MCF 10A (cell line): ENCODE measurements around the gene ARMH3. TPM values are rescaled to one million over a fixed set of nuclear protein-coding genes. Genes with fewer than 3 reads are reported as not detected.

Experiments used
- BruUV-seq: library from RNA; stranded (reverse); fragments of 400-500 nt; replicated peaks from 2 replicates; lab custom pipeline; 2021; lab: Mats Ljungman, UMichigan
- CTCF ChIA-PET: fragments of 300-600 bp; sonication (Branson Sonifier 250); formaldehyde crosslinking; extraction: SDS; loops from one replicate; lab custom pipeline; 2021; ENCODE audit warnings: antibody characterized with exemption, inconsistent platforms; lab: Yijun Ruan, JAX
- POLR2A ChIA-PET: fragments of 300-600, 350-650 bp; sonication (Branson Sonifier 250); formaldehyde crosslinking; extraction: SDS; loops from one replicate; lab custom pipeline; 2020; ENCODE audit warnings: antibody characterized with exemption, inconsistent platforms; lab: Yijun Ruan, JAX
- DNase-seq: peaks from one replicate; pipeline ENCODE4 v3.0.0-alpha.2; 2018; ENCODE audit not compliant: unreplicated experiment
- H3K27ac Mint-ChIP-seq: one replicate; pipeline ENCODE4 v1.8.0; 2022; ENCODE audit warnings: mild to moderate bottlenecking, low read depth, mixed read lengths; ENCODE audit not compliant: unreplicated experiment
- H3K27me3 Mint-ChIP-seq: one replicate; pipeline ENCODE4 v1.8.0; 2022; ENCODE audit warnings: mixed read lengths; ENCODE audit not compliant: insufficient read depth, unreplicated experiment
- H3K36me3 Mint-ChIP-seq: one replicate; pipeline ENCODE4 v1.8.0; 2022; ENCODE audit warnings: mild to moderate bottlenecking, moderate library complexity, mixed read lengths; ENCODE audit not compliant: insufficient read depth, unreplicated experiment
- H3K4me1 Mint-ChIP-seq: one replicate; pipeline ENCODE4 v1.8.0; 2022; ENCODE audit warnings: mixed read lengths; ENCODE audit not compliant: insufficient read depth, unreplicated experiment
- H3K4me3 Mint-ChIP-seq: one replicate; pipeline ENCODE4 v1.8.0; 2022; ENCODE audit warnings: mild to moderate bottlenecking, moderate library complexity, mixed read lengths; ENCODE audit not compliant: unreplicated experiment
- H3K9me3 Mint-ChIP-seq: one replicate; pipeline ENCODE4 v1.8.0; 2022; ENCODE audit warnings: mixed read lengths; ENCODE audit not compliant: unreplicated experiment
- intact Hi-C: fragments of 100-400 bp; cut with micrococcal nuclease; formaldehyde crosslinking; loops from 2 replicates; pipeline ENCODE4 v1.14.1; 2022
- total RNA-seq: library from RNA; stranded (reverse); gene quantifications from 2 replicates; pipeline ENCODE4 v1.2.3, GENCODE V29; 2022
- TF ChIP-seq, protein P1 (sequence below): fragments of 200-600 bp; IDR thresholded peaks from one replicate; pipeline ENCODE4 v1.8.0; 2022; ENCODE audit warnings: antibody characterized with exemption, mild to moderate bottlenecking; ENCODE audit not compliant: unreplicated experiment

The ARMH3 gene
- total RNA-seq, 1 experiment from 2014 or later = 17.6 TPM

GRCh38 chr10:101834341-101834740 lies 221.6 kb downstream of the ARMH3 start:
- intact Hi-C loops = no loop called here
- DNase-seq = no peak
- Mint-ChIP-seq H3K27me3 (no peaks in the 10 kb centered on the region), H3K4me1 (peaks cover 27% of the 10 kb centered on the region), H3K9me3 (no peaks in the 10 kb centered on the region), H3K4me3 (no peak overlapping the region), H3K27ac (no peak overlapping the region), H3K36me3 (peaks cover 11% of the 10 kb centered on the region)
- BruUV-seq = no TSS peak
- ChIA-PET CTCF (interaction anchor here (1.1 to 4.6 kb wide), 5 partner anchors 12 to 239 kb away, joined by 3 to 53 read pairs (median 9); no protein-coding TSS in a partner anchor), POLR2A (interaction anchor here (0.7 kb wide), 1 partner anchor 188 kb away, joined by 3 read pairs; no protein-coding TSS in a partner anchor)
- TF ChIP-seq, protein P1, sequence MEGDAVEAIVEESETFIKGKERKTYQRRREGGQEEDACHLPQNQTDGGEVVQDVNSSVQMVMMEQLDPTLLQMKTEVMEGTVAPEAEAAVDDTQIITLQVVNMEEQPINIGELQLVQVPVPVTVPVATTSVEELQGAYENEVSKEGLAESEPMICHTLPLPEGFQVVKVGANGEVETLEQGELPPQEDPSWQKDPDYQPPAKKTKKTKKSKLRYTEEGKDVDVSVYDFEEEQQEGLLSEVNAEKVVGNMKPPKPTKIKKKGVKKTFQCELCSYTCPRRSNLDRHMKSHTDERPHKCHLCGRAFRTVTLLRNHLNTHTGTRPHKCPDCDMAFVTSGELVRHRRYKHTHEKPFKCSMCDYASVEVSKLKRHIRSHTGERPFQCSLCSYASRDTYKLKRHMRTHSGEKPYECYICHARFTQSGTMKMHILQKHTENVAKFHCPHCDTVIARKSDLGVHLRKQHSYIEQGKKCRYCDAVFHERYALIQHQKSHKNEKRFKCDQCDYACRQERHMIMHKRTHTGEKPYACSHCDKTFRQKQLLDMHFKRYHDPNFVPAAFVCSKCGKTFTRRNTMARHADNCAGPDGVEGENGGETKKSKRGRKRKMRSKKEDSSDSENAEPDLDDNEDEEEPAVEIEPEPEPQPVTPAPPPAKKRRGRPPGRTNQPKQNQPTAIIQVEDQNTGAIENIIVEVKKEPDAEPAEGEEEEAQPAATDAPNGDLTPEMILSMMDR = no peak

DNA sequence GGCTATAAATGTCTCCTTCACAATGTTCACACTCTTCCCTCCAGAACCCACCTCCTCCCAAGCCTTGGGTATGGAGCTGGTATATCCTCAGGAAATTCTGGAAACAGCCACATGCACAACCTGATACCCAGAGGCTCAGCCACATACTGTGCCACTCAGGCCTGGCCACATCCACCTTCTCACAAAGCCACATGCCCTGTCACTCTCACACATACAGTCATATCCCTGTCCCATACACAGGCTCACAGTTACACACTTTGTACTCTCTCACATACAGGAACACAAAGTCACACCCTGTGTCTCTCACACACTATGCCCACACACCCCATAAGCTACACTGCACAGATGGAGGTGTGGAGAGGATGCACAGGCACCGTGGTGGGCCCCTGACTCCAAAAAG lies 222.5 kb downstream of the ARMH3 start:
- no TSS peak for BruUV-seq
- H3K27me3 Mint-ChIP-seq = no peaks in the 10 kb centered on the region
- H3K4me3 Mint-ChIP-seq = no peak overlapping the region
- H3K27ac Mint-ChIP-seq = no peak overlapping the region
- ChIA-PET POLR2A (no interaction called here), CTCF (interaction anchor here (1.1 to 1.7 kb wide), 2 partner anchors 15 to 240 kb away, joined by 3 to 7 read pairs; no protein-coding TSS in a partner anchor)
- H3K36me3 Mint-ChIP-seq = peaks cover 11% of the 10 kb centered on the region
- intact Hi-C loops = no loop called here
- no peaks in the 10 kb centered on the region for H3K9me3 Mint-ChIP-seq
- H3K4me1 Mint-ChIP-seq = peaks cover 25% of the 10 kb centered on the region
- no peak for DNase-seq
- TF ChIP-seq, protein P1 = no peak

DNA sequence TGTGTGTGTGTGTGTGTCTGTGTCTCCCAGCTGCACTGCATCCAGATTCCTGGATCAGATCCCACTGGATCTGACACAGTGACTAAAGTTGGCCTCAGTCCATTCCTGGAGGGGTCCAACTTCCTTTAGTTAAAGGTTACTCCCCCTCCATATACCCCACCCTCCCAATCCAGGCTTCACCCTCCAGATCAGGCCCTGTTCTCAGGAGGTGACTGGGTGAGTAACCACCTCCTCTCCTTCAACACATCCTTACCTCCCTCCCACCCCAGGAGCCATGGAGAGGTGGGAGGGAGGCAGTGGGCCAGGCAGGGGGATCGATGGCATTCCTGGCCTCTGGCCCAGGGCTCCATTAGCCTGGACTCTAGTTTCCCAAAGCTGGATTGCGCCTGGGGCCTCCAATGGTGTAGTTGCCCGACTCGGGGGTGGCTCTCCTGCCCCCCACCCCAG lies 223.6 kb downstream of the ARMH3 start:
- POLR2A ChIA-PET = interaction anchor here (0.7 to 1.5 kb wide), 4 partner anchors 14 to 526 kb away, joined by 3 to 5 read pairs (median 3); partner anchors contain the start of gene OGA
- Mint-ChIP-seq H3K4me3 (no peak overlapping the region), H3K27ac (peak overlapping the region; percentile 75), H3K9me3 (no peaks in the 10 kb centered on the region), H3K27me3 (no peaks in the 10 kb centered on the region), H3K36me3 (peaks cover 11% of the 10 kb centered on the region), H3K4me1 (peaks cover 25% of the 10 kb centered on the region)
- no peak for DNase-seq
- no TSS peak for BruUV-seq
- TF ChIP-seq, protein P1 = no peak
- intact Hi-C loops = no loop called here
- CTCF ChIA-PET = interaction anchor here (1.6 to 1.7 kb wide), 2 partner anchors 8 to 241 kb away, joined by 7 to 9 read pairs; no protein-coding TSS in a partner anchor

DNA sequence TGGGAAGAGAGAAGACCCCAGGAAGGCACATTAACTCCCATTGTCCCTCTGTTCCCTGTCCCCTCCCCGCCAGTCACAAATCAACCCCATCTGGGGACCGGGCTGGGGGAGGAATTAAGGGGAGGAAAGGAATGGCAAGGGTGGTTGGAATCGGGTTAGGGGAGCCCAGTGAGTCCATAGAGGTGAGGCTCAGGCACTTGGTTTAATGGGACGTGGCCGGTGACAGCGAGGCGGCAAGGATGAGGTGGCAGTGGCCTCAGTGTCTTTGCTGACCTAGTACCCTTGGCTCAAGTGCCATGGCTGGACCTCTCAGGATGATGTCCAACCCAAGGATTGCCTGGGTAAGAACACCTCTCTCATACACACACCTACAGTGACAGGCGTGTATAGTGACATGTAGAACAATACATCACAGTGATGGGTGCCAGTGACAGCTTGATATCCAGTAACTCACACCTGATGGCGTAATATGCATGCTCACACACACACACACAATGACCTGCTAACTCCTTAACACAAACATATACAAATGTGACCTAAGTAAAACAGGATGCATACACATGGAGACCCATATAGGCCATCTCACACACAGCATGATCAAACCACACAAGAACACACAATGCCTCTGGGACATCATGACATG lies 224.7 kb downstream of the ARMH3 start:
- no peaks in the 10 kb centered on the region for H3K9me3 Mint-ChIP-seq
- no peak for DNase-seq
- peaks cover 25% of the 10 kb centered on the region for H3K4me1 Mint-ChIP-seq
- H3K27me3 Mint-ChIP-seq = no peaks in the 10 kb centered on the region
- H3K4me3 Mint-ChIP-seq = peak overlapping the region; percentile 80
- ChIA-PET POLR2A (interaction anchor here (0.7 to 2.1 kb wide), 2 partner anchors 13 to 15 kb away, joined by 3 to 19 read pairs; partner anchors contain the start of gene OGA), CTCF (interaction anchor here (1.6 kb wide), 1 partner anchor 9 kb away, joined by 9 read pairs; no protein-coding TSS in a partner anchor)
- intact Hi-C loops = no loop called here
- H3K27ac Mint-ChIP-seq = peak overlapping the region; percentile 75
- no TSS peak for BruUV-seq
- TF ChIP-seq, protein P1 = no peak
- H3K36me3 Mint-ChIP-seq = peaks cover 11% of the 10 kb centered on the region
